NCI-H345 treated with DMSO at 0.1 percent for 48 hours (cell line): ENCODE results near the gene MDM4.

Experiments
- DNase-seq: peaks from one replicate; lab custom pipeline; 2025; ENCODE audit not compliant: unreplicated experiment; lab: John Stamatoyannopoulos, UW

MDM4 gene

GRCh38 chr1:204602871-204603542 lies 86.8 kb downstream of the MDM4 start:
- no peak for DNase-seq

GRCh38 chr1:204605791-204606190 lies 89.6 kb downstream of the MDM4 start:
- no peak for DNase-seq
